Activated T-helper 9 cell treated with anti-CD3 and anti-CD28 coated beads, Interleukin-2, amount 50 U/mL, for 16 hours (primary cell): ENCODE measurements around the gene TIAM1.

Experiments used
- DNase-seq: peaks from one replicate; pipeline ENCODE4 v3.0.0-alpha.2; 2020; ENCODE audit warnings: low read depth

Gene TIAM1

DNA sequence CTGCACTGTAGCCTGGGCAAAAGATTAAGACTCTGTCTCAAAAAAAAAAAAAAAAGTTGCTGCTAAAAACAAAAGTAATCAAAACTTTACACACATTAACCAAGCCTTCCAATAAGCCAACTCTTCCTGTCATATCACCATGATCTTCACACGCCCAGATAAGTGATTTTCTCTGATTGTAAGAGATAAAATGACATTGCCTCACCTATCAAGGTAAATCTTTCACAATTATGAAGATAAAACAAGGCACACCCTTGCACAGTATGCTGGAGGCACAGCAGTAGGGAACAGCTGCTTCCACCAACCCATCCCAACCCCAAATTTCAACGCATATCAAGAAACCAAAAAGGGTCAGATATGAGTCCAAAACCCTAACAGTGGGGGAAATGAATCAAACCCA lies 8.8 kb upstream of the TIAM1 start:
- DNase-seq = no peak

DNA sequence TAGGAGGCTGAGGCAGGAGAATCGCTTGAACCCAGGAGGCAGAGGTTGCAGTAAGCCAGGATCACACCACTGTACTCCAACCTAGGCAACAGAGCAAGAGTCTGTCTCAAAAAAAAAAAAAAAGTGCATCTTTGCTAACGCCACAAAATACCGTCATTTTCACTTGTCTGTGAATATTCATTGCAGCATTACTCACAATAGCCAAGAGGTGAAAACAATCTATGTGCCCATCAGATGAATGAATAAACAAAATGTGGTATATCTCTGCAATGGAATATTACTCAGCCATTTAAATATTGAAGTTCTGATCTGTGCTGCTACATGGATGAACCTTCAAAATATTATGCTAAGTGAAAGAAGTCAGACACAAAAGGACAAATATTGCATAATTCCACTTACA lies 7.9 kb upstream of the TIAM1 start:
- no peak for DNase-seq

DNA sequence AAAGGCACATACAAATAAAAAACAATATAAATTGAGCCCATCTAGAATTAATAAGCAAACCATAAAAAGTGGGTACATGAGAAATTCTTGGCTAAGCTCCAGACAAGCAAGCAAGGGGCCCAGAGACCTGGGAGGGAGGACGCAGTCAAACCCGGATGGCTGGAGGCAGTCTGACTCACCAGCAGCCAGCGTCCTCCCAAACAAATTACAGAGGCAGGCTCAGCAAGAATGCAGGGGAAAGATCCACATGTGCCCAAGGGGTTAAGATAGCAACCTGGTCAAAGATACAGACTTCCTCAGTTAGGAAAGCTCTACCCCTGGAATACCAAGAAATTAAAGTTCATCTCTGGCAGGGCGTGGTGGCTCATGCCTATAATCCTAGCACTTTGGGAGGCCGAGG lies 7.4 kb upstream of the TIAM1 start:
- no peak for DNase-seq

DNA sequence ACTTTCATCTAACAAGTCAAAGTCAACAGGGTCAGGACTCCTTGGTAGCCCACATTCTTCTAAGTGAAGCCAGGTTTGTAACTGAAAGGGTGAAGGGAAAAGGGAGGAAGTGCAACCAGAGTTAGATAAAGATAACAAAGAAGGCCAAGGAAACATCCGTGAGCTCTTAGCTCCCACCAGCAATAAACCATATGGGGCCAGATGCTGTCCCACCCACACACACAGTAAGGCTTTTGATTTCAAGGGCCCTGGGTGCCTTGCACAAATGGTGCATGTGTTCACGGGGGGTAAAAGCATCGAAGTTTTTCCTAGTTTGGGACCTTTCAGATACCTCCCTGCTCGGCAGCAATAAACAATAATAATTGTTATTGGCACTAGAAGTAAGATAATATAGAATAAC lies 5.1 kb upstream of the TIAM1 start:
- no peak for DNase-seq

DNA sequence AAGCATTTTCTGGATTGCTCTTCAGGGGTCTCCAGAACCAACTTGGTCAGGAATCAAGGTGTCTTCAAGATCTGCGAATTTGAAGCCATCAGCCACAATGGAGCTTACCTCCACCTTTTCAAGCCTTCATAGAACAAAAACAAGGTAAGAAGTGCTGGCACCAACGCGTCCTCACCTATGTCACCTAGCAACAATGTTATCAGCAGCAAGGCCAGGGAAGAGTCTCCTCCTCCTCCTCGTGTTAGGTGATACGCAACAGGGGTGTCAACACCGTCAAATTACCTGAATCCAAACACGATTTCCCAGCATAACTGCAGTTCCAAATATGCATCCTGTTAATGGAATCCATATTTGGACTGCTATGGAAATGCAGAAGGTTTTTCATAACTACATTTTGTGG lies 4.1 kb upstream of the TIAM1 start:
- no peak for DNase-seq

DNA sequence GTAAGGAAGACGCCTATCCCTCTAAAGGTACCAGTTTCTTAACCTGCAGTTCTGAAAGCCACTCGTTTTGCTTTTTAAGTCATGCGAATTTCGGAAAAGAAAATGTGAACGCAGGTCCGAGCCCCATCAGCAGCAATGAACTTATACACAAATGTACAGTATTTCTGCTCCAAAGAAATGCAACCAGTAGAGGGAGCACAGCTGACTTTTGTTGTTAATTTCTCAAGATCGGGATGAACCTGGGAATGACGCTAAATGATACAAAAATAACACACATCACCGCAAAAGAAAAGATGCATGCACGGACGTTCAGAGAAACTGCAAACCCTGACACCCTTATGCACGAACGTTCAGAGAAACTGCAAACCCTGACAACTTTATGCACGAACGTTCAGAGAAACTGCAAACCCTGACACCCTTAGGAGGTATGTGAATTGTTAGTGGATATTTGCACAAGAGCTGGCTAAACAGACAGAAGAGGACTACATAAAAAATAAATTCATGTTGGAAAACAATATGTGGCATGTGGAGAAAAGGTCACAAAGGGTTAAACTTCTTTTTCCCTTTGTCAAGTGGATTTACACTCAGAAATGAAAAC lies 3.5 kb upstream of the TIAM1 start:
- no peak for DNase-seq

DNA sequence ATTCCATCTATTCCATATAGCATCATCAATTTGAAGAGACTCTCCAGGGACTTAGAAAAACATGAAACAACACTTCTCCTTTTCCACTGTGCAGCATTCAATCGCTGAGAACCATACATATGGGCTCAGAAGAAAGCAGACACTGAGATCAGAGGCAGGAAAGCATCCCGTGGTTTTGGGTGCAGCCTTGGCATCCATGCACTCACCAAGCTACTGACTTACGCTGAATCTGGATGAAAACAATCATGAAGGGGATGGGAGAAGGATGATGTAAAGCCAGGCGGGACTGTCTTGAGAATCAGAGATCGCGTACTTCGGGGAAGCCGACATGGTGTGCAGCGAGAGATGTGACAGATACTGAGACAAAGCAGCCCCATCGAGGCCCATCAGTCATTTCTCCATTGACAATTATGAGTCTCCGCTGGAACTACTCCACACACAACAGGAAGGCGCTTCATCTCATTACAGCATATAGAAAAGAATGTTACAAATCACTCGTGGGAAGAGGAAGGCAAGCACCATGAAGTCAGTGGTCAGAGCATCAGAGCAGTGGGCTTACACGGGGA lies 2.3 kb upstream of the TIAM1 start:
- no peak for DNase-seq

DNA sequence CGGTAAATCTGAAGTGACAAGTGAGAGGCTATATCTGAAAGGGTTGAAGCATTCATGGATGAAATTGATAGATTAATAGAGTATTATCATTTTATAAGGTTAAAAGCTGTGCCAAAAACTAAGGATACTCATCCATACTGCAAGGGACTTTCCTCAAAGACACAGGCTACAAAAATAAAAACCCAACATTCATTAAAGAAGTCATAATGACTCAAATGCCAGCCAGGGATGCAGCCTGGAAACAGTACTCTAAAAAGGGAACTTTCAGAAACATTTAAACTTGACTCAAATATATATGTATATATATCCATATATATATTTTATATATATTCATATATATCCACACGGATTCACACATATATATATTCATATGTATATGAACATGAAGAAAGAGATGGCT lies 1.1 kb upstream of the TIAM1 start:
- DNase-seq = no peak

DNA sequence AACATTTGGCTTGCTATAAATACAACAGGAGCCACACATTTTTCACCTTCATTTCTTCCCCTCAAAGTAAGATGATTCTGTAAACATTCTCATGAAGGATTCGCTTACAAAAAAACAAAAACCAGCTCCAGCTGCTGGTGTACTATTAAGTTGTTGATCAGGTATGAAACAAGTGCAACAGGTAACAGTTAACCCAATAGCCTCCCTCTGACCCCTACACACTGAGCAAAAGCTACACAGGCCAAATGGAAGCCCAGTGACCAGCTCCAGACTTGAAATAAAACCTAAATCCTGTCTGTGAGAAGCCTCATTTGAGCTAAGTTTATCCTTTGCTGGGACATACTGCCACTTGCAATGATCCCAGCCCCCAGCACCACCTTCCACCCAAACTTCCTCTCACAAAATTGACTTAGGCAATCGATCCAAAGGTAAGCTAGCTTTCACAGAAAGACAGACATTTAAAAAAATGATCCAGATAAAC lies 991 bp downstream of the TIAM1 start:
- no peak for DNase-seq

DNA sequence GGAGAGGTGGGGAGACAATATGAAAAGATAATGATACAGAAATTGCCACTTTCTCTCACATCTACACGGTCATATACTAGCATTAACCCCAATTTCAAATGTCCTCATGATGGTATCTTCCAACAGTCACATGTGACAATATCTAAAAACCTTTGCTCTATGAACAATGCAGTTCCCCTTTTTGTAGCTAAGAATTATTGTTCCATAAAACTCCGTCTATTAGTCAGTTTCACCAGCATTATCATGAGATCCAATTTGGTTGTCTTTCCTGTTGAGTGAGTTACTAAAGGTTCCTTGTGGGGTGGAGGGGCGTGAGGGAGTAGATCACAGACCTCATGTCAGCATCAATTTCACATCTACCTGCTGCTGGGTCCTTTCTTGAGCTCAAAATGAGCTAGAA lies 1.7 kb downstream of the TIAM1 start:
- no peak for DNase-seq

DNA sequence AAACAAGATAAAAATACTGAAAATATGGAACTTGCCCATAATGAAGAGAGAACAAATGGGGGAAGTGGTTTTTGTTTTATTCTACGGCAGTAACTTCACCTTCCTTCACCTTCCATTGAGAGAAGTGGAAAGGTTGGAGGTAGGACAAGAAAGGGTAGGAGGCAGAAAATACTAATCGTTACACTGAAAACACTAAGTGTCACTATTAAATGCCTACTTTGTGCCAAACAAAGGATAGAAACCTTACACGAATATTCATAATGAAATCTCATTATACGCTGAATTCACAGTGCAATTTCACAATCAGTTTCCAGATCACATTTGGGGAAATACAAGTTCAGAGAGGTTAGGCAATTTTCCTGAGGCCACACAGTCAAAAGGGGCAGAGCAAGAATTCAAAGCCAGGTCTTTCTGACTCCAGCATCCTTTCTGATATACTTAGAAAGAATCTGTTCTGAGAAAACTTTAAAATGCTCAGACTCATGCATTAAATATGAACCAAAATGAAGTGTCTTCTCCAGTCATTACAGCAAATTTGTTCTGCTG lies 3.0 kb downstream of the TIAM1 start:
- no peak for DNase-seq

DNA sequence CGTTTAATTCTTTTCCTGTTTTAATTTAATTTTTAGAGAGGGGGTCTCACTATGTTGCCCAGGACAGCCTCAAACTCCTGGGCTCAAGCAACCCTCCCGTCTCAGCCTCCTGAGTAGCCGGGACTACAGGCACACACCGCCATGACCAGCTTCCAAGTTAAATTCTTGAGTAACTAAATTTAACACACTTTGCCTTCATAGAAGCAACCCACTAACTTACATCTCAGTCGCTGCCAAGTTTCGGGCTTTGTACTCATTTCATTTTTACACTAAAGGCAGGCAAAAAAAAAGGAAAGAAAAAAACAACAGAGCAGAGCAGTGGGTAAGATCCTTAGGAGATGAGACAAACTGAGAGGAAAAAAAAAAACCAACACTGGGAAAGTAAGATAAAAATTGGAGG lies 3.5 kb downstream of the TIAM1 start:
- no peak for DNase-seq

DNA sequence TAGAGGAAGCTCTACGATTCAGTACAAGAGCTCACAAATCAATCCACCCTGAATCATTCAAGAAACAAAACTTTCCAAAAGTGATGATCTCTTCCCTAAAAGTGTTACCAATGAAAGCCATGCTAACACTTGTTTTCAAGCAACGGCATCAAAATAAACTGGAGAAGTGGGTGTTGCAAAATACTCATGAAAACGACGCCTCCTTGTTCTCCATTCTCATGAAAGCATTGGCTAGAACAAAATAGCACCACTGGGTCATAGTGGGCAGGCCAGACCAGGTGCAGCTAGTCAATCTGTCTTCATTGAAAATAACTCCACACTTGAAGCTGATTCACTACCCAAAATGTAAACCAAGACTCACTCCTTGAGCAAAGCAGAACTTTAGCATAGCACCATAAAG lies 4.3 kb downstream of the TIAM1 start:
- DNase-seq = no peak

DNA sequence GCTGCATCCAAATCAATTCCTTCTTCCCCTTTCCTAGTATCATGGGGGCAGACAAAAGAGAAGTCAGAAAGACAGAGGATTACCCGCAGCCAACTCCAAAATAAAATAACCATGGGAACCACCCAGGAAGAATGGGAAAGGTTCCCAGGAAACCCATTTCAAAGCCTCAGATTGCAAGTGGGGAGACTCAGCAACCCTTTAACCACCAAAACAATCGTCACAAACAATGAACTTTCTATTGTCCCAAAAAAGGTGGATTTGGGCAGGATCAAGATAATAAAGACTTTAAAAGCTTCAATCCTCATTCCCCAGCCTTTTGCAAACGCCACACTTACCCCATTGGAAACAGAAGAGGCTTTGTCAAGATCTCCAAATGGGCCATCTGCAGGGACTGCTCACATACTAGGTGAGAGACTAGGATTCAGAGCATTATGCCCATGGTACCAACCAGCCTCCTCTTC lies 5.1 kb downstream of the TIAM1 start:
- DNase-seq = no peak

DNA sequence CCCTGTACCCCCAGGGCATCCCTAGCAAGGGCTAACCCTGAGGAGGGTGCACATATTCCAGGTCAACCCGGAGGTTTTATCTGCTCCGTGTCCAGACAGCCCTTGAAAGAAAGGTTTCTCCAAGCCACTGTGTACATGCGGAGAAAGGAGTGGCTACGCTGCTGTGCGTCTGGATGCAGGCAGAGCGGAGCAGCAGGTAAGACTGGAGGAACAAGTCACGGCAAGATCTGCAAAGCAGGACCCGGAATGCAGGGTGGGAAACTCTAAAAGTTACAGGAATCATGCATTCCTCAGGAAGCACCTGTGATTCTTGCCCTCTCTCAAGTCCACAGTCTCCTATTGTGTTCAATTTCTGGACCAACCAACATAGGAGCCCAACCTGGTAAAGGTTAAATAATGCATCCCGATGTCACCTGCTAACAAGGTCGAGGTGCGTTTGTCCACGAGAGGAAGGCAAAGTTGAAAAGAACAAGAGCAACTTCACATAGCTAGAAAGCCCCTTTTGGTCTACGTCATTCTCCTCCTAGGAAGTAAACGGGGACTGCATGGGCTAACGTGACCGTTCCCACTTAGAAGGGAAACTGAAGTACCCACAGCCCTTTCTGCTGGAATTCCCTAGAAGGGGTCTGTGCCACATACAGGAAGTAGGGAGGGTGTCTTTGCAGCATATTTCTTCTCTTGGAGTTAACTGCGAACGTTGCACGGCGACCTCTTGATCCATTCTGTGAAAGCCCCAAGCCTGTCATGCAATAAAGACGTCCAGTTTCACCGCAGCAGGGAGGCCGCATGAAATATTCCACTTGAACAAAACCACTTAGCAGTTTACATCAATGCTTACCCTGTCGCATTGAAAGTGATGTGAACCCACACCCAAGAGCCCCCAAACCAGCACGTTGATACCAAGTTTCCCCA lies 5.8 kb downstream of the TIAM1 start:
- DNase-seq = no peak

DNA sequence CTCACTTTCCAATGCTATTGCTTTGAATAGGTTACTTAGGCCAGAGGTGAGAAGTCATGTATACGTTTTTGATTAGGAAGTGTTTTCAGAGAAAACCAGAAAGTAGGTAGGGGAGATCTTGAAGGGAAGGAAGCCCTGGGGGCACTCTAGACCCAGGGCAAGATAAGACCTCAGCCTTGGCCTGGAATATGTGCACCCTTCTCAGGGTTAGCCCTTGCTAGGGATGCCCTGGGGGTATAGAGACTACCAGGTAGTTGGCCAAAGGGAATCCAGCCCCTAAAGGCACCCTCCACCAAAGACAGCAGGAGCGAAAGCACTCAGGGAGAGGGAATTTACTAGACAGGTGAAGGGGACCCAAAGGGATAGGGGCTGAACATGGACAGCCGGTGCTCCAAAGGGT lies 7.0 kb downstream of the TIAM1 start:
- DNase-seq = no peak

DNA sequence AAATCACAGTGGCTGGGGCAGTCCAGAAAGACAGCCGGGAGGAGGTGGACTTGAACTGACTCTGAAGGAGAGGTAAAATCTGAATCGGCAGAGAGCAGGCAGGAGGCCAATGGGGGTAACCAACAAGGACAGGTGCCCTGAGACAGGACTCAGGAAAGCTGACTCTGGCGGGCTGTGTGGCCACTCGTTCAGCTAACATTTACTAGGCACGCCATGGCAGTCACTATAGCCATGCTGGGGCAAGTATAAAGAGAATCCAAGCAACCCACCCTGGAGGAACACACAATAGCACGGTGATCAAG lies 7.4 kb downstream of the TIAM1 start:
- no peak for DNase-seq

DNA sequence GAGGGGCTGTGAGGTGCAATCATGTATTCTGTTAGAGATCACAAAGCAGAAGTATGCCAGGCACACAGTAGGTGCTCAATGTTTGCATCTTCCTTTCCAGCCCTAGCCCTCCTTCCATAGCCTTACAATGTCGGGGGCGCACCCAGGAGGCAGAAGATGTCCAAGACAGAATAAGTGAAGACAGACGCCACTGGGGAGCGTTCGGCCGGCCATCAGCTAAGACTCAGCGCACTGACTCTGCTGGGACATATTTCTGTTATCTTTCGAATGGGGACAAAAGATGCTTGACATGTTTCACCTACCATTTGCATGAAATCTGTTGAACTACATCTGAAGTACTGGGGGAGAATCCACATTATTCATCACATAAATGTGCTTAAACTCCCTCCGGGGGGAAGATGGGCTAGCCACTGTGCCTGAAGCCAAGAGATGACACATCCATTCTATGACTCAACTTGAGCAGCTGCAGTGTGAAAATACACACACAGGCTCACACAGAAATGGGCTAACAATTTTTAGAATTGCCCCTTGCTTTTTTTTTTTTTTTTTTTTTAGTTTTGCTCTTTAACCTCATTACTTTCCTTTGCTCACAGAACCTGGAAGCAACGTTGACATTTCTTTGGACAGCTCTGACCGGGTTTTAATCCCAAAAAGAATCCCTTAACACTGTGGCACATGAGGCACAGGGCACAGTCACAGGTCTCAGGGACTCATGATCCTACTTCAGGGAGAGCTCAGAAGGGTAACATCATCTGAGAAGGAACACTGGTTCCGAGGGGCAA lies 7.9 kb downstream of the TIAM1 start:
- DNase-seq = no peak

DNA sequence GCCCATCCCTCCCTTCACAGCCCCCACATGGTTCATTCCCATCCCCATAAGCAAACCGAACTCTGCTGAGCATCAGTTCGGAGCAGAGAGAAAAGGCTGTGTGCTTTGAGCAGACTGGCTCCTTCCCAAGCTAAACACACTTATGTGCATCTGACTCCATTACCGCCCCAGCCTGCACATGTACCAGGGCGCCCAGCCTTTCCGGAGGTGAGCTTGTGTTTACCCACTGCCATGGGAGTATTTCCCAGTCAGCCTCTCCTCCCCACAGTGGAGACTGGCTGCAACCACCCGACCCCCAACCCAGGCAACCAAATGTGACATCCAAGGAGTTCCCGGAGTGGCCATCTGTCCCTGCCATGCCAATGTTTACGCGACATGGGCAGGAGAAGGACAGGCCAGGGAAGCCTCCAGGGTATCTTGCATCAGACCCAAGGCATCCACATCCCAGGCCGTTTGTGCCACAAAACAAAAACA lies 9.4 kb downstream of the TIAM1 start:
- DNase-seq = no peak

DNA sequence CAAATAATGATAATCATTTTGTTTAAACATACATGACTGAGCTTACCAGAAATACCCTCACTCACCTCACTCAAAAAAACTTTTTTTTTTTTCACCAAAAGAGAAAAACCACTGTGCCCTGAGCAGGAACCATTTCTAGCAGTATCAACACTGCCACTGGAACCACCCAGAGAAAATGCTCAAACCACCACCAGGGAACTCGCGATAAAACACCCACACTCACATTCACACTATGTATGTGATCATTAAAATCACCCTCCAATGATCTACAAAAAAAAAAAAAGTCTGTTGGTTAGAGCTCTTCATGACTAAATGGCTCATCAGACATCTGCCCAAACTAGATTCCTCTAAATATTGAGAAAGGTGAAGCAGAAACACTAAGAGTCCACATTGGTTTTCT lies 11.5 kb downstream of the TIAM1 start:
- no peak for DNase-seq

DNA sequence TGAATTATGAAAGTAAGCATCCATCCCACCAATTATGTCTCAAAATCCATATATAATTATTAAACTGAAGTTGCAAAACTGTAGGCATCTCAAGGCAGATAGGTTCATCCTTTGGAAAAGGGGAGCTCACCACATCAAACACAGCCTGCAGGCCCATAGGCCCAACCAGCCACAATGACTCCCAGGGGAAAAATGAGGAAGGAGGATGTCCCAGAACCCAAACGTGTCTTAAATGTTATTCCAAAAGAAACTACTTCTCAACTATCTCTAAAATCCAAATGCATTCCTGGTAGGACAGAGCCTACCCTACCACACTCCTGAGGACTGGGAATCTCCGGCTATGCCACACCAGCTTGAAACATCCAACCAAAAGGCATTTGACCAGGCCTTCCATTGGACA lies 12.8 kb downstream of the TIAM1 start:
- no peak for DNase-seq

DNA sequence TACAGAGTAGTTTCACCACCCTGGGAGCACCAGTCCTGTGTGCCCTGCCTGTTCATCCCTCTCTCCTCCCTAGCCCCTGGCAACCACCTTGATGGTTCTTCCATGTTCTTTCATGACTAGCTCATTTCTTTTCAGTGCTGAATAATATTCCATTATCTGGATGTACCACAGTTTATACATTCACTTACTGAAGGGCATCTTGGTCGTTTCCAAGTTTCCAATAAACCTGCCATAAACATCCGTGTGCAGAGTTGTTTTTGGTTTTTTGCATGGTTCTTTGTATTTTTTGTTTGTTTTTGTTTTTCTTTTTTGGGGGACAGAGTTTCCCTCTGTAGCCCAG lies 13.9 kb downstream of the TIAM1 start:
- no peak for DNase-seq
